HCT116 (cell line): ENCODE results near the gene TRIM66. TPM values are rescaled to one million over a fixed set of nuclear protein-coding genes. Genes with fewer than 3 reads are reported as not detected.

Experiments used
- ATAC-seq: fragments of 200-7000 bp; cut with Tn5 transposase; 2 replicates; pipeline ENCODE4 v1.9.1; 2020; ENCODE audit warnings: mild to moderate bottlenecking, moderate library complexity
- BruUV-seq: library from RNA; stranded (reverse); fragments of 400-500 nt; replicated peaks from 2 replicates; lab custom pipeline; 2021; lab: Mats Ljungman, UMichigan
- CTCF ChIA-PET: fragments of 300-600 bp; sonication (Branson Sonifier 250); formaldehyde crosslinking; loops from one replicate; lab custom pipeline; 2021; ENCODE audit warnings: antibody characterized with exemption; lab: Charles Lee
- POLR2A ChIA-PET: fragments of 300-600, 350-600 bp; sonication (Branson Sonifier 250); formaldehyde crosslinking; loops from one replicate; lab custom pipeline; 2021; ENCODE audit warnings: antibody characterized with exemption; lab: Charles Lee
- RAD21 ChIA-PET, 2 experiments: fragments of 300-600 bp; sonication (Branson Sonifier 250); formaldehyde crosslinking; loops; one replicate each; lab custom pipeline; 2023; ENCODE audit warnings: low total read pairs in 2 of 2; ENCODE audit not compliant: uncharacterized antibody in 2 of 2, unreplicated experiment in 2 of 2, low non-redundant PET in 1 of 2; lab: Charles Lee
- DNase-seq: peaks from one replicate; pipeline ENCODE4 v3.0.0-alpha.2; 2010; ENCODE audit warnings: low read depth, low spot score
- H2AFZ ChIP-seq: fragments of 200-600 bp; shearing (Covaris generic), sonication (generic); 2 replicates; pipeline ENCODE4 v1.6.1; 2017; ENCODE audit warnings: low read depth, mixed run types, mixed read lengths, antibody characterized with exemption, low read length; ENCODE audit not compliant: poor library complexity, severe bottlenecking
- H3K27ac ChIP-seq: 2 replicates; pipeline ENCODE4 v1.5.1; 2012; ENCODE audit warnings: low read depth, low read length
- H3K27me3 ChIP-seq: fragments of 200-600 bp; sonication (generic); 2 replicates; pipeline ENCODE4 v1.6.1; 2016; ENCODE audit warnings: mixed run types, low read length, mixed read lengths; ENCODE audit not compliant: insufficient read depth
- H3K36me3 ChIP-seq, 2 experiments: fragments of 200-500 bp in 1 of 2; fragments of 200-600 bp in 1 of 2; sonication (Bioruptor generic) in 1 of 2; sonication (generic) in 1 of 2; 2 replicates each; pipeline versions ENCODE4 v1.5.1 to v1.6.1; 2014 to 2016; ENCODE audit warnings: low read length in 2 of 2, inconsistent platforms in 1 of 2, mixed read lengths in 1 of 2, mixed run types in 1 of 2; ENCODE audit not compliant: insufficient read depth in 2 of 2, control insufficient read depth in 1 of 2
- H3K4me1 ChIP-seq, 2 experiments: fragments of 200-600 bp in 1 of 2; sonication (generic) in 1 of 2; 2 replicates each; pipeline versions ENCODE4 v1.5.1 to v1.6.1; 2012 to 2017; ENCODE audit warnings: low read length in 2 of 2, inconsistent platforms in 1 of 2, mild to moderate bottlenecking in 1 of 2, mixed read lengths in 1 of 2, mixed run types in 1 of 2, moderate library complexity in 1 of 2; ENCODE audit not compliant: insufficient read depth in 2 of 2, control insufficient read depth in 1 of 2
- H3K4me2 ChIP-seq: fragments of 200-600 bp; sonication (generic); 2 replicates; pipeline ENCODE4 v1.6.1; 2017; ENCODE audit warnings: mixed run types, low read length, mixed read lengths
- H3K4me3 ChIP-seq, 2 experiments: fragments of 200-600 bp in 1 of 2; sonication (generic) in 1 of 2; replicated peaks in 1 of 2; 2 replicates each; pipeline ENCODE4 v1.5.1; 2011 to 2016; ENCODE audit warnings: low read length in 2 of 2, control low read depth in 1 of 2, low read depth in 1 of 2, mild to moderate bottlenecking in 1 of 2, mixed read lengths in 1 of 2, mixed run types in 1 of 2
- H3K79me2 ChIP-seq: fragments of 200-600 bp; sonication (generic); 2 replicates; pipeline ENCODE4 v1.6.1; 2017; ENCODE audit warnings: mild to moderate bottlenecking, mixed run types, low read length, moderate library complexity, mixed read lengths; ENCODE audit not compliant: insufficient read depth
- H3K9ac ChIP-seq: fragments of 200-600 bp; sonication (generic); 2 replicates; pipeline ENCODE4 v1.6.1; 2016; ENCODE audit warnings: low read length, mixed read lengths
- H3K9me2 ChIP-seq: fragments of 200-600 bp; sonication (generic), shearing (Covaris generic); 2 replicates; pipeline ENCODE4 v1.6.1; 2017; ENCODE audit warnings: mixed run types, mild to moderate bottlenecking, moderate library complexity; ENCODE audit not compliant: insufficient read depth
- H3K9me3 ChIP-seq, 2 experiments: fragments of 200-500 bp in 1 of 2; fragments of 200-600 bp in 1 of 2; sonication (Bioruptor generic) in 1 of 2; sonication (generic) in 1 of 2; 2 replicates each; pipeline ENCODE4 v1.6.1; 2014 to 2017; ENCODE audit warnings: low read length in 2 of 2, mixed read lengths in 2 of 2, inconsistent platforms in 1 of 2, low read depth in 1 of 2, mild to moderate bottlenecking in 1 of 2, mixed run types in 1 of 2, moderate library complexity in 1 of 2; ENCODE audit not compliant: control insufficient read depth in 1 of 2, insufficient read depth in 1 of 2
- H4K20me1 ChIP-seq: fragments of 200-600 bp; sonication (generic), shearing (Covaris generic); 2 replicates; pipeline ENCODE4 v1.6.1; 2017; ENCODE audit warnings: mixed run types, mild to moderate bottlenecking, moderate library complexity; ENCODE audit not compliant: insufficient read depth
- CBX3 ChIP-seq: IDR thresholded peaks from 2 replicates; pipeline ENCODE4 v1.6.1; 2012; ENCODE audit warnings: low read depth
- EGR1 ChIP-seq: IDR thresholded peaks from 2 replicates; pipeline ENCODE4 v1.6.1; 2012; ENCODE audit warnings: low read depth
- EZH2 ChIP-seq: fragments of 200-600 bp; sonication (generic); IDR thresholded peaks from 2 replicates; pipeline ENCODE4 v1.6.1; 2017; ENCODE audit warnings: antibody characterized with exemption, mixed run types
- EZH2phosphoT487 ChIP-seq: fragments of 200-600 bp; IDR thresholded peaks from 2 replicates; pipeline ENCODE4 v1.6.1; 2018; ENCODE audit warnings: antibody characterized with exemption, borderline replicate concordance
- POLR2A ChIP-seq: IDR thresholded peaks from 2 replicates; pipeline ENCODE4 v1.7.0; 2011; ENCODE audit warnings: borderline replicate concordance; ENCODE audit not compliant: insufficient read depth, insufficient read length; ENCODE audit errors: extremely low read depth
- ZBTB33 ChIP-seq: IDR thresholded peaks from 2 replicates; pipeline ENCODE4 v1.6.1; 2011; ENCODE audit warnings: mild to moderate bottlenecking, low read length, moderate library complexity; ENCODE audit not compliant: insufficient replicate concordance; ENCODE audit errors: extremely low read depth
- intact Hi-C: fragments of 100-400 bp; cut with micrococcal nuclease; formaldehyde crosslinking; loops from 2 replicates; pipeline ENCODE4 v1.10.0; 2022
- total RNA-seq: library from RNA; stranded (reverse); gene quantifications from one replicate; pipeline ENCODE4 v1.2.1, GENCODE V29; 2021; ENCODE audit not compliant: unreplicated experiment
- TF ChIP-seq, protein P1 (sequence below): IDR thresholded peaks from 2 replicates; pipeline ENCODE4 v1.6.1; 2012; ENCODE audit warnings: low read depth

Gene TRIM66
- total RNA-seq, 1 experiment from 2014 or later = 24.8 TPM

DNA sequence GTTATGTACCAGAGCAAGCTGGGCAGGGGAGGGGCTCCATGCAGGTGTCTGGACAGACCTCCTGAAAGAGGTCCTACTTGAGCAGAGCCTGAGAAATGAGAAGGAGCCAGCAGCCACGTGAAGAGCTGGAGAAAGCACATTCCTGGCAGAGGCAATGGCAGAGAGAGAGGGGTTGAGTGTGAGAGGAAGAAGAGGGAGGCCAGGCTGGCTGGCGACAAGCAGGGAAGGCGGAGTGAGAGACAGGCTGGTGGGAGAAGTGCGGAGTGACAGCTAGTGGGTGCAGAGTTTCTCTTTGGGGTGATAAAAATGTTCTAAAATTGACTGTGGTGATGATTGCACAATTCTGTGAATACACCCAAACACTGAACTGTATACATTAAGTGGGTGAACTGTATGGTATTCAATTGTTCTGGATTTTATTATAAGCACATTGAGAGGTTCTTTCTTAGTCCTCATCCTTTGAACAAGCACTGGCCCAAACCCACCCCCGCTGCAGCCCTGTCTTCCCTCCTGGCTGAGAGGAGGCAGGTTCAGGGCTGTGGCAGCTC lies 29.5 kb upstream of the TRIM66 start:
- CTCF ChIA-PET = no interaction called here
- DNase-seq (no peak), ATAC-seq (no peak)
- H3K27ac ChIP-seq = no peak overlapping the region
- H3K79me2 ChIP-seq = no peaks in the 10 kb centered on the region
- no TSS peak for BruUV-seq
- no peaks in the 10 kb centered on the region for H3K27me3 ChIP-seq
- TF ChIP-seq EZH2 = no peak
- TF ChIP-seq CBX3 = no peak
- TF ChIP-seq, protein P1, sequence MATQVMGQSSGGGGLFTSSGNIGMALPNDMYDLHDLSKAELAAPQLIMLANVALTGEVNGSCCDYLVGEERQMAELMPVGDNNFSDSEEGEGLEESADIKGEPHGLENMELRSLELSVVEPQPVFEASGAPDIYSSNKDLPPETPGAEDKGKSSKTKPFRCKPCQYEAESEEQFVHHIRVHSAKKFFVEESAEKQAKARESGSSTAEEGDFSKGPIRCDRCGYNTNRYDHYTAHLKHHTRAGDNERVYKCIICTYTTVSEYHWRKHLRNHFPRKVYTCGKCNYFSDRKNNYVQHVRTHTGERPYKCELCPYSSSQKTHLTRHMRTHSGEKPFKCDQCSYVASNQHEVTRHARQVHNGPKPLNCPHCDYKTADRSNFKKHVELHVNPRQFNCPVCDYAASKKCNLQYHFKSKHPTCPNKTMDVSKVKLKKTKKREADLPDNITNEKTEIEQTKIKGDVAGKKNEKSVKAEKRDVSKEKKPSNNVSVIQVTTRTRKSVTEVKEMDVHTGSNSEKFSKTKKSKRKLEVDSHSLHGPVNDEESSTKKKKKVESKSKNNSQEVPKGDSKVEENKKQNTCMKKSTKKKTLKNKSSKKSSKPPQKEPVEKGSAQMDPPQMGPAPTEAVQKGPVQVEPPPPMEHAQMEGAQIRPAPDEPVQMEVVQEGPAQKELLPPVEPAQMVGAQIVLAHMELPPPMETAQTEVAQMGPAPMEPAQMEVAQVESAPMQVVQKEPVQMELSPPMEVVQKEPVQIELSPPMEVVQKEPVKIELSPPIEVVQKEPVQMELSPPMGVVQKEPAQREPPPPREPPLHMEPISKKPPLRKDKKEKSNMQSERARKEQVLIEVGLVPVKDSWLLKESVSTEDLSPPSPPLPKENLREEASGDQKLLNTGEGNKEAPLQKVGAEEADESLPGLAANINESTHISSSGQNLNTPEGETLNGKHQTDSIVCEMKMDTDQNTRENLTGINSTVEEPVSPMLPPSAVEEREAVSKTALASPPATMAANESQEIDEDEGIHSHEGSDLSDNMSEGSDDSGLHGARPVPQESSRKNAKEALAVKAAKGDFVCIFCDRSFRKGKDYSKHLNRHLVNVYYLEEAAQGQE = no peak
- no peak for TF ChIP-seq EZH2phosphoT487
- TF ChIP-seq POLR2A = no peak
- no peak for TF ChIP-seq ZBTB33
- TF ChIP-seq EGR1 = no peak
- no peaks in the 10 kb centered on the region for H4K20me1 ChIP-seq
- no peak overlapping the region for H3K9ac ChIP-seq
- RAD21 ChIA-PET = no interaction called here
- POLR2A ChIA-PET = no interaction called here
- H3K9me3 ChIP-seq = no peaks in the 10 kb centered on the region
- H3K36me3 ChIP-seq = no peaks in the 10 kb centered on the region
- H3K4me2 ChIP-seq = no peak overlapping the region
- H3K4me1 ChIP-seq = peaks cover 1 to 8% of the 10 kb centered on the region in 2 experiments
- intact Hi-C loops = no loop called here
- no peaks in the 10 kb centered on the region for H3K9me2 ChIP-seq
- no peak overlapping the region for H3K4me3 ChIP-seq
- H2AFZ ChIP-seq = no peak overlapping the region
